ENCODE results near the gene LRP1B.

GRCh38 chr2:141929331-141930252, 201.2 kb downstream of the LRP1B start:
- TF ChIP-seq GTF2F1 (IDR thresholded peaks at IDR 0.05; ENCODE audit: borderline replicate concordance, low read depth, low read length) (no peak), CEBPB (IDR thresholded peaks at IDR 0.05; ENCODE audit: low read depth, low read length) (no peak), EZH2 (IDR thresholded peaks at IDR 0.05; ENCODE audit: low read depth, low read length, severe bottlenecking) (no peak), CHD2 (IDR thresholded peaks at IDR 0.05; ENCODE audit: low read length) (no peak), POLR2AphosphoS5 (IDR thresholded peaks at IDR 0.05; ENCODE audit: low read depth, low read length) (no peak), SIX5 (IDR thresholded peaks at IDR 0.05; ENCODE audit: low read depth, low read length) (no peak), EP300 (IDR thresholded peaks at IDR 0.05; ENCODE audit: borderline replicate concordance in 1 of 2, low read depth in 2 of 2, low read length in 2 of 2) (no peak)
- TF ChIP-seq, protein P1, sequence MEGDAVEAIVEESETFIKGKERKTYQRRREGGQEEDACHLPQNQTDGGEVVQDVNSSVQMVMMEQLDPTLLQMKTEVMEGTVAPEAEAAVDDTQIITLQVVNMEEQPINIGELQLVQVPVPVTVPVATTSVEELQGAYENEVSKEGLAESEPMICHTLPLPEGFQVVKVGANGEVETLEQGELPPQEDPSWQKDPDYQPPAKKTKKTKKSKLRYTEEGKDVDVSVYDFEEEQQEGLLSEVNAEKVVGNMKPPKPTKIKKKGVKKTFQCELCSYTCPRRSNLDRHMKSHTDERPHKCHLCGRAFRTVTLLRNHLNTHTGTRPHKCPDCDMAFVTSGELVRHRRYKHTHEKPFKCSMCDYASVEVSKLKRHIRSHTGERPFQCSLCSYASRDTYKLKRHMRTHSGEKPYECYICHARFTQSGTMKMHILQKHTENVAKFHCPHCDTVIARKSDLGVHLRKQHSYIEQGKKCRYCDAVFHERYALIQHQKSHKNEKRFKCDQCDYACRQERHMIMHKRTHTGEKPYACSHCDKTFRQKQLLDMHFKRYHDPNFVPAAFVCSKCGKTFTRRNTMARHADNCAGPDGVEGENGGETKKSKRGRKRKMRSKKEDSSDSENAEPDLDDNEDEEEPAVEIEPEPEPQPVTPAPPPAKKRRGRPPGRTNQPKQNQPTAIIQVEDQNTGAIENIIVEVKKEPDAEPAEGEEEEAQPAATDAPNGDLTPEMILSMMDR (IDR thresholded peaks at IDR 0.05; ENCODE audit: control extremely low read depth in 1 of 3, insufficient read depth in 1 of 3, low read depth in 1 of 3, low read length in 3 of 3), result no peak

All from H1 (cell line).